ENCODE data around the gene NCOA1.
"Not testable (repeated sequence)": the region's sequence is repeated elsewhere in the genome, so short reads cannot be mapped to it uniquely, and the experiment has no call there.

The NCOA1 gene

DNA sequence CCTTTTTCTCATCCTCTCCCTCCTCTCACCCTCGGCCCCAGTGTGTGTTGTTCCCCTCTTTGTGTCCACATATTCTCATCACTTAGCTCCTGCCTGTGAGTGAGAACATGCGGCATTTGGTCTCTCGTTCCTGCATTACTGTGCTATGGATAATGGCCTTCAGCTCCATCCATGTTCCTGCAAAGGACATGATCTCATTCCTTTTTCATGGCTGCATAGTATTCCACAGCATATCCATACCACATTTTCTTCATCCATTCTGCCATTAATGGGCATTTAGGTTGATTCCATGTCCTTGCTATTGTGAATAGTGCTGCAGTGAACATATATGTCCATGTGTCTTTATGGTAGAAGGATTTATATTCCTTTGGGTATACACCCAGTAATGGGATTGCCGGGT is 10.8 kb upstream of the NCOA1 start:
- Histone ChIP-seq H3K4me1 (ENCODE audit: control insufficient read depth in 1 of 2, insufficient read depth in 2 of 2, low read length in 2 of 2) (no peaks in the 10 kb centered on the region), H4K12ac (ENCODE audit: low read depth, low read length) (no peak overlapping the region), H3K4me2 (ENCODE audit: low read length) (no peak overlapping the region), H2BK12ac (ENCODE audit: low read length) (no peak overlapping the region), H3K18ac (ENCODE audit: low read length) (no peak overlapping the region), H3K23ac (ENCODE audit: low read length) (no peak overlapping the region), H3K27me3 (ENCODE audit: insufficient read depth, low read length) (no peaks in the 10 kb centered on the region), H2BK5ac (ENCODE audit: low read depth, low read length, poor library complexity) (no peak overlapping the region), H3K9me3 (ENCODE audit: insufficient read depth, low read depth, low read length) (no peaks in the 10 kb centered on the region), H3K79me2 (ENCODE audit: control insufficient read depth, insufficient read depth, low read length, poor library complexity) (no peaks in the 10 kb centered on the region), H3K9ac (ENCODE audit: low read length) (no peak overlapping the region), H2AK5ac (ENCODE audit: low read length) (no peak overlapping the region), H3K79me1 (ENCODE audit: low read length) (no peaks in the 10 kb centered on the region), H4K91ac (ENCODE audit: low read depth, low read length) (no peak overlapping the region), H3K36me3 (ENCODE audit: control insufficient read depth in 1 of 2, insufficient read depth in 2 of 2, low read length in 2 of 2) (no peaks in the 10 kb centered on the region), H4K8ac (ENCODE audit: low read depth, low read length) (no peak overlapping the region), H3K4ac (ENCODE audit: low read depth, low read length) (no peak overlapping the region), H3K4me3 (ENCODE audit: low read depth, low read length) (no peak overlapping the region), H2BK120ac (ENCODE audit: insufficient read depth, low read length, poor library complexity) (no peak overlapping the region), H3K14ac (ENCODE audit: low read length) (no peak overlapping the region), H3K27ac (ENCODE audit: low read depth, low read length) (no peak overlapping the region), H2AFZ (ENCODE audit: insufficient read depth, low read length, poor library complexity) (no peak overlapping the region)
- DNase-seq: no peak
- no CpG with 5 or more reads among the region's 4 CpGs for WGBS (ENCODE audit: extremely low coverage, insufficient coverage, insufficient read length)

DNA sequence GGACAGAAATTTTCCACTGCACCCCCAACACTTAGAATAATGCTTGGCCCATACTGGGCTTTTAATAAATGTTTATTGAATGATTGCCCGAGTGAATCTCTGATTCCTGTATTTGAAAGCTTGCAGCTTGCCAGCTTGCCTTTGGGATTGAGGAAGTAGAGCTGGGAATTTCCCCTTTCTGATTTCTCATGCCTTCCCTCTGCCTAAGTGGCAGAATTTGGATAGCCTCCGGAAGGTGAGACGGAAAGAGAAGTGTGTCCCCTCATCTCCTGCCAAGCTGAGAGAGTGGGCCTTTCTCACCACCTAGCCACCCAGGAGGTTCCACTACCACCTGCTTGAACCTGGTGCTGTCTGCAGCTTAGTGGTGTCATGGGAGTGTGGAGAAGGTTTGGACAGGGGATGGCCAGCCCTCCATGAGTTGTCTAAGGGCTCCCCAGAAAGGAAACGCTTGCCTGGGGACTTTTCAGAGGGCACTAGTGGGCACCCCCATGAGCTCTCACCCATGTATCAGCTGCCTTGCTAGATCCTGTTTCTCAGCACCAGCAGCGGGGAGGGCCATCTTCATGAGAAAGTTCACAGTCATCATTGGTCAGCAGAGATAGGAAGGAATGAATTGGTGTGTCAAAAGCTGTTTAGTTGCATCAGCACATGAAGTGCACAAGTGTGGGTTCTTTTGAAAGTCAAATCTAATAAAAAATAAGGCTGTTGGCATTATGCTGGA is 8.6 kb upstream of the NCOA1 start:
- Histone ChIP-seq H4K91ac (ENCODE audit: low read depth, low read length) (no peak overlapping the region), H3K27ac (ENCODE audit: low read depth, low read length) (no peak overlapping the region), H3K4me2 (ENCODE audit: low read length) (no peak overlapping the region), H3K36me3 (ENCODE audit: control insufficient read depth in 1 of 2, insufficient read depth in 2 of 2, low read length in 2 of 2) (no peaks in the 10 kb centered on the region), H3K18ac (ENCODE audit: low read length) (no peak overlapping the region), H3K9me3 (ENCODE audit: insufficient read depth, low read depth, low read length) (no peaks in the 10 kb centered on the region), H3K4me1 (ENCODE audit: control insufficient read depth in 1 of 2, insufficient read depth in 2 of 2, low read length in 2 of 2) (no peaks in the 10 kb centered on the region), H2AFZ (ENCODE audit: insufficient read depth, low read length, poor library complexity) (no peak overlapping the region), H3K14ac (ENCODE audit: low read length) (no peak overlapping the region), H3K79me1 (ENCODE audit: low read length) (no peaks in the 10 kb centered on the region), H3K27me3 (ENCODE audit: insufficient read depth, low read length) (no peaks in the 10 kb centered on the region), H2BK12ac (ENCODE audit: low read length) (no peak overlapping the region), H3K79me2 (ENCODE audit: control insufficient read depth, insufficient read depth, low read length, poor library complexity) (no peaks in the 10 kb centered on the region), H4K12ac (ENCODE audit: low read depth, low read length) (no peak overlapping the region), H3K23ac (ENCODE audit: low read length) (no peak overlapping the region), H3K4ac (ENCODE audit: low read depth, low read length) (no peak overlapping the region), H2AK5ac (ENCODE audit: low read length) (no peak overlapping the region), H4K8ac (ENCODE audit: low read depth, low read length) (no peak overlapping the region), H3K4me3 (ENCODE audit: low read depth, low read length) (no peak overlapping the region), H2BK5ac (ENCODE audit: low read depth, low read length, poor library complexity) (no peak overlapping the region), H2BK120ac (ENCODE audit: insufficient read depth, low read length, poor library complexity) (no peak overlapping the region), H3K9ac (ENCODE audit: low read length) (no peak overlapping the region)
- peak; percentile 9 to 20 for DNase-seq
- no CpG with 5 or more reads among the region's 5 CpGs for WGBS (ENCODE audit: extremely low coverage, insufficient coverage, insufficient read length)

DNA sequence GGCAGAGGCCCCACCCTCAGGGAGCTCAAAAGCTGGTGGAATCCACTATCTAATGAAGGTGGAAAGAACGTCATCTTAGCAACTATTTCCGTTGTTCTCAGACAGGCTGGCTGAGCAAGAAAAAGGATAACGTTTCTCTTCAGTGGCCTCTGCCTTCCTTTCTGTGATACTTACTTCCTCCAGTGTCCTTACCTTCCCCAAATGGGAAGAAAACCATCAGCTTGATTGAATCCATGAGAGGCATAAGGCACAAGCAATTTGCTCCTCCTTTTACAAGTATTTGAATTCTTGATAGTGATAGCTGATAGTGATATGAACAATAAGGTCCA is 8.1 kb upstream of the NCOA1 start:
- no peak overlapping the region for H2BK12ac ChIP-seq (ENCODE audit: low read length)
- H4K8ac ChIP-seq (ENCODE audit: low read depth, low read length): no peak overlapping the region
- no CpG with 5 or more reads among the region's 3 CpGs for WGBS (ENCODE audit: extremely low coverage, insufficient coverage, insufficient read length)
- no peak overlapping the region for H3K23ac ChIP-seq (ENCODE audit: low read length)
- H3K18ac ChIP-seq (ENCODE audit: low read length): no peak overlapping the region
- H2BK5ac ChIP-seq (ENCODE audit: low read depth, low read length, poor library complexity): no peak overlapping the region
- no peak overlapping the region for H2BK120ac ChIP-seq (ENCODE audit: insufficient read depth, low read length, poor library complexity)
- H3K9me3 ChIP-seq (ENCODE audit: insufficient read depth, low read depth, low read length): no peaks in the 10 kb centered on the region
- no peak overlapping the region for H3K4me2 ChIP-seq (ENCODE audit: low read length)
- H4K91ac ChIP-seq (ENCODE audit: low read depth, low read length): no peak overlapping the region
- H2AK5ac ChIP-seq (ENCODE audit: low read length): no peak overlapping the region
- no peak overlapping the region for H3K9ac ChIP-seq (ENCODE audit: low read length)
- no peaks in the 10 kb centered on the region for H3K4me1 ChIP-seq (ENCODE audit: control insufficient read depth in 1 of 2, insufficient read depth in 2 of 2, low read length in 2 of 2)
- H3K36me3 ChIP-seq (ENCODE audit: control insufficient read depth in 1 of 2, insufficient read depth in 2 of 2, low read length in 2 of 2): no peaks in the 10 kb centered on the region
- H3K14ac ChIP-seq (ENCODE audit: low read length): no peak overlapping the region
- no peak overlapping the region for H3K27ac ChIP-seq (ENCODE audit: low read depth, low read length)
- no peaks in the 10 kb centered on the region for H3K79me2 ChIP-seq (ENCODE audit: control insufficient read depth, insufficient read depth, low read length, poor library complexity)
- no peak overlapping the region for H3K4ac ChIP-seq (ENCODE audit: low read depth, low read length)
- H4K12ac ChIP-seq (ENCODE audit: low read depth, low read length): no peak overlapping the region
- H3K79me1 ChIP-seq (ENCODE audit: low read length): no peaks in the 10 kb centered on the region
- no peaks in the 10 kb centered on the region for H3K27me3 ChIP-seq (ENCODE audit: insufficient read depth, low read length)
- no peak for DNase-seq
- no peak overlapping the region for H2AFZ ChIP-seq (ENCODE audit: insufficient read depth, low read length, poor library complexity)
- H3K4me3 ChIP-seq (ENCODE audit: low read depth, low read length): no peak overlapping the region

DNA sequence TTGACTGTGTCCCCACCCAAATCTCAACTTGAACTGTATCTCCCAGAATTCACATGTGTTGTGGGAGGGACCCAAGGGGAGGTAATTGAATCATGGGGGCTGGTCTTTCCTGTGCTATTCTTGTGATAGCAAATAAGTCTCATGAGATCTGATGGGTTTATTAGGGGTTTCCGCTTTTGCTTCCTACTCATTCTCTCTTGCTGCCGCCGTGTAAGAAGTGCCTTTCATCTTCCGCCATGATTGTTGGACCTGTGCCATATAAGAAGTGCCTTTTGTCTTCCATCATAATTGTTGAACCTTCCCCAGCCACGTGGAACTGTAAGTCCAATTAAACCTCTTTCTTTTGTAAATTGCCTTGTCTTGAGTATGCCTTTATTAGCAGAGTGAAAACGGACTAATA is 6.4 kb upstream of the NCOA1 start:
- not testable (repeated sequence) for H3K9me3 ChIP-seq (ENCODE audit: insufficient read depth, low read depth, low read length); H4K91ac ChIP-seq (ENCODE audit: low read depth, low read length); H3K4ac ChIP-seq (ENCODE audit: low read depth, low read length); H2BK120ac ChIP-seq (ENCODE audit: insufficient read depth, low read length, poor library complexity); H4K12ac ChIP-seq (ENCODE audit: low read depth, low read length); H2BK5ac ChIP-seq (ENCODE audit: low read depth, low read length, poor library complexity); H4K8ac ChIP-seq (ENCODE audit: low read depth, low read length); H3K79me2 ChIP-seq (ENCODE audit: control insufficient read depth, insufficient read depth, low read length, poor library complexity); H2BK12ac ChIP-seq (ENCODE audit: low read length); H3K4me3 ChIP-seq (ENCODE audit: low read depth, low read length); H3K9ac ChIP-seq (ENCODE audit: low read length); H3K4me2 ChIP-seq (ENCODE audit: low read length); H2AFZ ChIP-seq (ENCODE audit: insufficient read depth, low read length, poor library complexity); H3K27me3 ChIP-seq (ENCODE audit: insufficient read depth, low read length); H2AK5ac ChIP-seq (ENCODE audit: low read length); DNase-seq; H3K27ac ChIP-seq (ENCODE audit: low read depth, low read length); H3K36me3 ChIP-seq (ENCODE audit: control insufficient read depth in 1 of 2, insufficient read depth in 2 of 2, low read length in 2 of 2); H3K79me1 ChIP-seq (ENCODE audit: low read length); H3K18ac ChIP-seq (ENCODE audit: low read length); H3K23ac ChIP-seq (ENCODE audit: low read length); H3K14ac ChIP-seq (ENCODE audit: low read length); H3K4me1 ChIP-seq (ENCODE audit: control insufficient read depth in 1 of 2, insufficient read depth in 2 of 2, low read length in 2 of 2)
- WGBS (ENCODE audit: extremely low coverage, insufficient coverage, insufficient read length): no CpG with 5 or more reads among the region's 6 CpGs
